GM18502 (cell line): ENCODE results near the gene UBA1.

ENCODE experiments used
- ATAC-seq: cut with Tn5 transposase; IDR thresholded peaks from one replicate; pipeline ENCODE4 v1.9.1; 2021; ENCODE audit warnings: mild to moderate bottlenecking; ENCODE audit not compliant: unreplicated experiment, poor library complexity

UBA1 gene

GRCh38 chrX:47226531-47227333 lies 33.1 kb downstream of the UBA1 start:
- no peak for ATAC-seq

GRCh38 chrX:47227334-47227583 lies 33.6 kb downstream of the UBA1 start:
- ATAC-seq: no peak

GRCh38 chrX:47228550-47229270 lies 35.1 kb downstream of the UBA1 start:
- no peak for ATAC-seq

- no peak for ATAC-seq
Observed at GRCh38 chrX:47229427-47229826, 35.8 kb downstream of the UBA1 start.

GRCh38 chrX:47230136-47230868 lies 36.7 kb downstream of the UBA1 start:
- ATAC-seq: no peak

GRCh38 chrX:47231167-47231566 lies 37.5 kb downstream of the UBA1 start:
- no peak for ATAC-seq

GRCh38 chrX:47232197-47232802 lies 38.7 kb downstream of the UBA1 start:
- ATAC-seq: no peak

- peak; percentile 23 for ATAC-seq
Observed at GRCh38 chrX:47232803-47233332, 39.2 kb downstream of the UBA1 start, which contains the start of gene USP11. TSS of gene USP11 (plus strand) at chrX:47233009. CDS start at chrX:47233044, 35 bp downstream.

GRCh38 chrX:47233333-47234113 lies 39.9 kb downstream of the UBA1 start:
- ATAC-seq: peak; percentile 82

GRCh38 chrX:47234583-47234982 lies 41.0 kb downstream of the UBA1 start:
- no peak for ATAC-seq

- no peak for ATAC-seq
Observed at GRCh38 chrX:47235691-47236103, 42.1 kb downstream of the UBA1 start.

- no peak for ATAC-seq
Observed at GRCh38 chrX:47239199-47239598, 45.6 kb downstream of the UBA1 start.

GRCh38 chrX:47239898-47240545 lies 46.4 kb downstream of the UBA1 start:
- no peak for ATAC-seq

- ATAC-seq: no peak
Observed at GRCh38 chrX:47240619-47241018, 47.0 kb downstream of the UBA1 start.

GRCh38 chrX:47241201-47242011 lies 47.8 kb downstream of the UBA1 start:
- ATAC-seq: no peak

GRCh38 chrX:47242321-47242720 lies 48.7 kb downstream of the UBA1 start:
- no peak for ATAC-seq

- ATAC-seq: no peak
Observed at GRCh38 chrX:47243351-47243750, 49.7 kb downstream of the UBA1 start.

GRCh38 chrX:47244676-47245075 lies 51.0 kb downstream of the UBA1 start:
- no peak for ATAC-seq
